H1 (cell line): ENCODE data around the gene SLC4A7. TPM values are rescaled to one million over a fixed set of nuclear protein-coding genes. Genes with fewer than 3 reads are reported as not detected.

Experiments
- CTCF ChIA-PET: fragments of 300-600 bp; sonication (Branson Sonifier 250); formaldehyde crosslinking; loops from one replicate; lab custom pipeline; 2021; ENCODE audit not compliant: partially characterized antibody; lab: Charles Lee
- POLR2A ChIA-PET: fragments of 300-600 bp; sonication (Branson Sonifier 250); formaldehyde crosslinking; loops from one replicate; lab custom pipeline; 2021; ENCODE audit warnings: inconsistent platforms; ENCODE audit not compliant: partially characterized antibody; lab: Charles Lee
- DNase-seq, 2 experiments: peaks; one replicate each; pipeline versions ENCODE4 v3.0.0 to v3.0.0-alpha.2; 2010 to 2022; ENCODE audit warnings: low spot score in 2 of 2, low read depth in 1 of 2, mixed read lengths in 1 of 2
- FAIRE-seq: peaks from 2 replicates; lab custom pipeline; 2011; peaks lifted over from hg19 to GRCh38; lab: Jason Lieb, UNC
- H2AFZ ChIP-seq: 2 replicates; pipeline ENCODE4 v1.8.1; 2012; ENCODE audit warnings: low read length, inconsistent platforms
- H2AK5ac ChIP-seq: 2 replicates; pipeline ENCODE4 v1.6.1; 2013; ENCODE audit warnings: low read depth, low read length
- H2BK120ac ChIP-seq: replicated peaks from 2 replicates; pipeline ENCODE3; 2013; ENCODE audit warnings: low read depth, low read length, inconsistent platforms
- H2BK12ac ChIP-seq: 2 replicates; pipeline ENCODE4 v1.6.1; 2013; ENCODE audit warnings: low read depth, low read length
- H2BK15ac ChIP-seq: 2 replicates; pipeline ENCODE4 v1.6.1; 2013; ENCODE audit warnings: low read length
- H2BK20ac ChIP-seq: 2 replicates; pipeline ENCODE4 v1.6.1; 2013; ENCODE audit warnings: low read length
- H2BK5ac ChIP-seq: 2 replicates; pipeline ENCODE4 v1.6.1; 2013; ENCODE audit warnings: low read depth, low read length
- H3K14ac ChIP-seq: 2 replicates; pipeline ENCODE4 v1.6.1; 2013; ENCODE audit warnings: inconsistent platforms; ENCODE audit not compliant: insufficient read length
- H3K18ac ChIP-seq: 2 replicates; pipeline ENCODE4 v1.6.1; 2013; ENCODE audit warnings: low read length; ENCODE audit errors: extremely low read depth
- H3K23ac ChIP-seq: 2 replicates; pipeline ENCODE4 v1.6.1; 2013; ENCODE audit warnings: inconsistent platforms; ENCODE audit not compliant: insufficient read length
- H3K23me2 ChIP-seq: 2 replicates; pipeline ENCODE4 v1.6.1; 2013; ENCODE audit warnings: low read depth, low read length
- H3K27ac ChIP-seq: 2 replicates; pipeline ENCODE4 v1.6.1; 2011; ENCODE audit warnings: low read depth, low read length, inconsistent platforms
- H3K27me3 ChIP-seq, 4 experiments: replicated peaks in 1 of 4; 1 replicate in 1 of 4; 2 replicates in 3 of 4; pipeline versions ENCODE4 v1.6.1 to v1.8.1; 2011 to 2013; ENCODE audit warnings: low read length in 3 of 4, mild to moderate bottlenecking in 3 of 4, inconsistent platforms in 2 of 4, mixed read lengths in 2 of 4, moderate library complexity in 1 of 4; ENCODE audit not compliant: control insufficient read depth in 3 of 4, insufficient read depth in 3 of 4; ENCODE audit errors: extremely low read depth in 1 of 4
- H3K36me3 ChIP-seq, 4 experiments: 2 replicates each; pipeline versions ENCODE4 v1.6.1 to v1.8.1; 2011 to 2013; ENCODE audit warnings: mild to moderate bottlenecking in 4 of 4, low read length in 3 of 4, moderate library complexity in 2 of 4, control low read depth in 1 of 4, inconsistent platforms in 1 of 4; ENCODE audit not compliant: insufficient read depth in 4 of 4, control insufficient read depth in 2 of 4
- H3K4ac ChIP-seq: replicated peaks from 2 replicates; pipeline ENCODE3; 2013; ENCODE audit warnings: low read length, low read depth, mixed read lengths, inconsistent platforms; ENCODE audit not compliant: insufficient read length
- H3K4me1 ChIP-seq, 4 experiments: replicated peaks in 1 of 4; 1 replicate in 1 of 4; 2 replicates in 3 of 4; pipeline versions ENCODE4 v1.6.1 to v1.8.1; 2011 to 2013; ENCODE audit warnings: low read length in 3 of 4, inconsistent platforms in 2 of 4, mixed read lengths in 1 of 4; ENCODE audit not compliant: insufficient read depth in 4 of 4, control insufficient read depth in 3 of 4
- H3K4me2 ChIP-seq, 2 experiments: 2 replicates each; pipeline versions ENCODE4 v1.6.1 to v1.8.1; 2011 to 2013; ENCODE audit warnings: low read depth in 2 of 2, low read length in 2 of 2, control low read depth in 1 of 2, inconsistent platforms in 1 of 2, mild to moderate bottlenecking in 1 of 2; ENCODE audit not compliant: insufficient read depth in 1 of 2
- H3K4me3 ChIP-seq, 4 experiments: fragments of 200-600, 300-600 bp in 1 of 4; sonication (generic), shearing (Covaris generic), sonication (Bioruptor Twin) in 1 of 4; 2 replicates each; pipeline versions ENCODE4 v1.5.1 to v1.8.1; 2011 to 2016; ENCODE audit warnings: low read length in 4 of 4, low read depth in 3 of 4, control low read depth in 2 of 4, inconsistent platforms in 2 of 4, mild to moderate bottlenecking in 2 of 4, mixed read lengths in 1 of 4, moderate library complexity in 1 of 4; ENCODE audit not compliant: insufficient read depth in 2 of 4; ENCODE audit errors: extremely low read depth in 1 of 4
- H3K56ac ChIP-seq: replicated peaks from 2 replicates; pipeline ENCODE3; 2013; ENCODE audit warnings: low read depth, mild to moderate bottlenecking, mixed read lengths, low read length, inconsistent platforms; ENCODE audit not compliant: insufficient read length
- H3K79me1 ChIP-seq: 2 replicates; pipeline ENCODE4 v1.6.1; 2013; ENCODE audit warnings: low read depth, low read length, control low read depth
- H3K79me2 ChIP-seq, 2 experiments: 2 replicates each; pipeline versions ENCODE4 v1.6.1 to v1.8.1; 2012 to 2013; ENCODE audit warnings: low read length in 2 of 2, mild to moderate bottlenecking in 2 of 2, inconsistent platforms in 1 of 2; ENCODE audit not compliant: insufficient read depth in 2 of 2, control insufficient read depth in 1 of 2
- H3K9ac ChIP-seq, 4 experiments: replicated peaks in 1 of 4; 1 replicate in 1 of 4; 2 replicates in 3 of 4; pipeline versions ENCODE4 v1.6.1 to v1.8.1; 2011 to 2013; ENCODE audit warnings: low read depth in 3 of 4, low read length in 3 of 4, control low read depth in 2 of 4, mild to moderate bottlenecking in 2 of 4, moderate library complexity in 2 of 4, inconsistent platforms in 1 of 4; ENCODE audit errors: extremely low read depth in 1 of 4
- H3K9me3 ChIP-seq, 2 experiments: 2 replicates each; pipeline versions ENCODE4 v1.6.1 to v1.8.1; 2012 to 2013; ENCODE audit warnings: mild to moderate bottlenecking in 2 of 2, moderate library complexity in 2 of 2, control low read depth in 1 of 2, inconsistent platforms in 1 of 2, low read depth in 1 of 2, low read length in 1 of 2, mixed read lengths in 1 of 2; ENCODE audit not compliant: insufficient read depth in 2 of 2
- H4K20me1 ChIP-seq, 2 experiments: replicated peaks in 1 of 2; 2 replicates each; pipeline versions ENCODE3 to v1.8.1; 2011 to 2013; ENCODE audit warnings: inconsistent platforms in 2 of 2, low read length in 2 of 2, mild to moderate bottlenecking in 1 of 2; ENCODE audit not compliant: insufficient read depth in 2 of 2, control insufficient read depth in 1 of 2
- H4K5ac ChIP-seq: 2 replicates; pipeline ENCODE4 v1.6.1; 2013; ENCODE audit warnings: low read length, low read depth, mixed read lengths, inconsistent platforms; ENCODE audit not compliant: insufficient read length
- H4K8ac ChIP-seq: 2 replicates; pipeline ENCODE4 v1.8.0; 2013; ENCODE audit warnings: mild to moderate bottlenecking, moderate library complexity, low read length, inconsistent platforms; ENCODE audit not compliant: insufficient read depth; ENCODE audit errors: extremely low read depth
- H4K91ac ChIP-seq: replicated peaks from 2 replicates; pipeline ENCODE3; 2013; ENCODE audit warnings: low read length, mixed read lengths, inconsistent platforms; ENCODE audit not compliant: insufficient read length
- KDM5A ChIP-seq: fragments of 200-600 bp; IDR thresholded peaks from 2 replicates; pipeline ENCODE4 v1.7.1; 2012; ENCODE audit warnings: mild to moderate bottlenecking, low read length, inconsistent platforms, mixed read lengths
- MAFK ChIP-seq: IDR thresholded peaks from 2 replicates; pipeline ENCODE4 v1.6.1; 2012; ENCODE audit warnings: low read depth, mild to moderate bottlenecking, improper control_type of control experiment, low read length
- SIRT6 ChIP-seq: IDR thresholded peaks from one replicate; pipeline ENCODE4 v1.7.1; 2012; ENCODE audit warnings: low read length, inconsistent platforms
- TBP ChIP-seq: IDR thresholded peaks from 2 replicates; pipeline ENCODE4 v1.6.1; 2011; ENCODE audit warnings: low read depth, low read length, improper control_type of control experiment
- WGBS, 2 experiments: shearing (Covaris generic) in 1 of 2; methylation state at CpG; one replicate each; pipeline versions ENCODE4 v1.1.6 to v1.1.7; 2013 to 2015; ENCODE audit warnings: low lambda C conversion rate in 2 of 2, mixed read lengths in 2 of 2, inconsistent platforms in 1 of 2, low coverage in 1 of 2, missing lambda C conversion rate in 1 of 2; ENCODE audit not compliant: insufficient replicate concordance in 2 of 2, insufficient coverage in 1 of 2, insufficient read length in 1 of 2; ENCODE audit errors: extremely low coverage in 1 of 2, missing lambda C conversion rate in 1 of 2; 5-methylcytosine and 5-hydroxymethylcytosine counted together
- polyA plus RNA-seq, 7 experiments: library from polyadenylated mRNA; depleted of rRNA in 3 of 7; stranded (reverse) in 5 of 7; unstranded in 2 of 7; fragments of >200 nt in 5 of 7; fragments of 200-250 nt in 2 of 7; gene quantifications; 1 replicate in 5 of 7; 2 replicates in 1 of 7; 4 replicates in 1 of 7; pipeline versions ENCODE4 v1.2.1 to v1.2.3, GENCODE V29; 2011 to 2013; ENCODE audit warnings: missing spikeins in 2 of 7, mixed read lengths in 2 of 7
- total RNA-seq: library from RNA; stranded (reverse); fragmentation: NEBNext Ultra II Directional; extraction: Animal tissue kit (Norgen Biotek cat#: 25700); gene quantifications from 2 replicates; pipeline ENCODE4 v1.2.1, GENCODE V29; 2021

SLC4A7 gene
- total and polyA plus RNA-seq, 2 of the 8 experiments (the other 6 are each of a cell fraction or from before 2014, with no cell fraction given): 14.9 to 70.5 TPM

DNA sequence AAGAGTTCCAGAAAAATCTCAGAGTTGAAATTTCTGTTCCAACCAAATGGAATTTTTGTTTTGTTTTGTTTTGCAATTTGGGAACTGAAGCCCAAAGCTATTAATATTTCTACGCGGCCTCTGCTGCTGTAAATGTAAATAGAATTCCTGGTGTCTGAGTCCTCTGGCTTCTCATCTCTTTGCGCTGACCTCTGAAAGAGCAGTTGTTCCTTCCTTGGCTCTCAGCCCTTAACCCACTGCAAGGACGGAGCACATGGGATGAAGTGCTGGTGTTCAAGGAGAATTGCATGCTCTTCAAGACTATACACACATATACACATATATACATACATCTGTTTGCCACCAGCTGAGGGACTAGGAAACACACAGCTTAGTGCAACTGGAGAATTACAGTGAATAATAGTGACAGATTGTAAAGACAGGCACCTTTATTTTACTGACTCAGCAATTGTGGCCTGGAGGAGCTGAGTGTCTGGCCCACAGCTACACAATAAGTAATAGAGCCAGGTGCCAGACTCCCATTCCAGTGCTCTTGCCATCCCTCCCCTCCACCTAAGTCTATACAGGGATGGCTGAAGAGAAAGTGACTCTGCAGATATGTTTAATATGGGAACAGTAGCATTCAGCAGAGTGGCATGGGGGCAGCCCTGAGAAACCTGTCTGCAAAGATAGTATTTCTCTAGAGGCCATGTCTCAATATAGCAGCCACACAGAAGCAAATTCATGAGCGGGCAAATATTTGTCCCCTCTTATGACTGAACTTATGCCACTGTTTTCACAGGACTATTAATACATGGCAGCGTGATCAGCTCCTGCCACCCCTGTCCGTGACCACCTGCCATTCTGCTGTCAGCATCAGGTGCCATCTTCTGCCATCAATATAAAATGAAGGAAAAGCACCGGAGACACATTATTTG lies 157.3 kb downstream of the SLC4A7 start:
- H2BK120ac ChIP-seq: no peak overlapping the region
- no peak overlapping the region for H2AK5ac ChIP-seq
- no peaks in the 10 kb centered on the region; a peak in 1 of 4 replicates for H3K9me3 ChIP-seq
- TF ChIP-seq SIRT6: no peak
- peak; percentile 63 for TF ChIP-seq MAFK
- no peak for TF ChIP-seq KDM5A
- no peak for TF ChIP-seq TBP
- no peak overlapping the region for H4K91ac ChIP-seq
- H3K36me3 ChIP-seq: peaks cover 0 to 4% (median 0%) of the 10 kb centered on the region in 4 experiments; a peak in 1 of 8 replicates
- H2BK15ac ChIP-seq: no peak overlapping the region
- no peak overlapping the region for H3K4ac ChIP-seq
- no peaks in the 10 kb centered on the region; the same call in 1 of the 2 replicates for H3K79me1 ChIP-seq
- peaks cover 0 to 1% (median 0%) of the 10 kb centered on the region in 4 experiments; a peak in 1 of 7 replicates for H3K27me3 ChIP-seq
- ChIA-PET CTCF (interaction anchor here (0.6 to 1.7 kb wide), 5 partner anchors 13 to 618 kb away, joined by 3 to 5 read pairs (median 4); no protein-coding TSS in a partner anchor), POLR2A (interaction anchor here (1.3 kb wide), 1 partner anchor 10 kb away, joined by 4 read pairs; no protein-coding TSS in a partner anchor)
- H3K4me3 ChIP-seq: no peak overlapping the region
- no peaks in the 10 kb centered on the region for H3K79me2 ChIP-seq
- H3K14ac ChIP-seq: no peak overlapping the region
- DNase-seq (no peak), FAIRE-seq (no peak)
- no peak overlapping the region for H3K23ac ChIP-seq
- no peak overlapping the region for H3K18ac ChIP-seq
- no peak overlapping the region for H3K4me2 ChIP-seq
- H3K56ac ChIP-seq: no peak overlapping the region
- H2BK20ac ChIP-seq: no peak overlapping the region
- H4K20me1 ChIP-seq: no peaks in the 10 kb centered on the region
- H4K8ac ChIP-seq: no peak overlapping the region
- 89% methylated on average over 8 of the region's 8 CpGs; no CpG with 5 or more reads in 1 of the 2 experiments for WGBS, 2 experiments
- H2BK12ac ChIP-seq: no peak overlapping the region
- no peak overlapping the region for H4K5ac ChIP-seq
- H3K4me1 ChIP-seq: no peaks in the 10 kb centered on the region
- no peak overlapping the region for H2BK5ac ChIP-seq
- no peak overlapping the region for H3K27ac ChIP-seq
- H2AFZ ChIP-seq: no peak overlapping the region
- no peaks in the 10 kb centered on the region; the same call in 1 of the 2 replicates for H3K23me2 ChIP-seq
- no peak overlapping the region for H3K9ac ChIP-seq
